C4-2B (cell line): ENCODE results near the gene PACS2.

ENCODE experiments used
- H3K27ac ChIP-seq: fragments of 450-650 bp; 2 replicates; pipeline ENCODE4 v1.5.1; 2017
- ZFX ChIP-seq: fragments of 450-650 bp; IDR thresholded peaks from 2 replicates; pipeline ENCODE4 v1.6.1; 2017
- TF ChIP-seq, protein P1 (sequence below): fragments of 450-650 bp; conservative IDR thresholded peaks from 2 replicates; pipeline ENCODE4 v1.5.1; 2017; ENCODE audit warnings: mild to moderate bottlenecking

The PACS2 gene

DNA sequence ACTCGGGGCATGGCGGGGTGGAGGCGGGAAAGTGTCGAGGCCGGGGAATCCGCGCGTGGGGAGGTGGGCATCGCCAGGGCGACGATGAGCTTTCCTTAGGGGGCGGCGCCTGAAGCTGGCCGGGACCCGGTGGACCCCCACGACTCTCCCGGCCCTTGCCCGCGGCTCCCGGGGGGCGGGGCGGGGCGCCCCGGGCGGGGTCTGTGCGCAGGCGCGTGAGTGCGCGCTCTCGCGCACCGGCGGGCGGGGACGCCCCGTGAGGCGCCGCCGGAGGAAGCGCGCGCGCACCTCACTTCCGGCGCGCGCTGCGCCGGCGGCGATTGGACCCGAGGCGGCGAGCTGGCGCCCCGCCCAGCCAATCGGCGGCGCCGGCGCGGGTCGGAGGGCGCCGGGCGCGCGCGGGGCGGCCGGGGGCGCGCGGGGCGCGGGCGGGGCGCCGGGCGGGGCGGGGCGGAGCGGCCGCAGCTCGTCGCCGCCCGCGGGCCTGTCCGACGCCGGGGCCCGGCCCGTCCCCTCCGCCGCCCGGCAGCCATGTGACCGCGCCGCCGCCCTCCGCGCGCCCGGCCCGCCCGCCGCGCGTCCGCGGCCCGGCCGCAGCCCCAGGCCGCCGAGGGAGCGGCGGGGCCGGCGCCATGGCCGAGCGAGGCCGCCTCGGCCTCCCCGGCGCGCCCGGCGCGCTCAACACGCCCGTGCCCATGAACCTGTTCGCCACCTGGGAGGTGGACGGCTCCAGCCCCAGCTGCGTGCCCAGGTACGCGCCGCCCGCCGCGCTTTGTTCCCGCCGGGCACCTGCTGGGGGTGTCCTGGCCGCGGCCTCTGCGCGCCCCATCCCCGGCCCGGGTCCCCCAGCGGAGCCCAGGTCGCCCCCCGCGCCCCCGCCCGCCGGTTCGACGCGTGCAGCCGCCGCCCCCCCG lies at the start of gene PACS2:
TSS of gene PACS2 (plus strand) at position 462 of the 914 bp plus-strand sequence. CDS start at position 633, 171 bp downstream.
- H3K27ac ChIP-seq = peak within 1 kb of the TSS; percentile 80
- TF ChIP-seq, protein P1, sequence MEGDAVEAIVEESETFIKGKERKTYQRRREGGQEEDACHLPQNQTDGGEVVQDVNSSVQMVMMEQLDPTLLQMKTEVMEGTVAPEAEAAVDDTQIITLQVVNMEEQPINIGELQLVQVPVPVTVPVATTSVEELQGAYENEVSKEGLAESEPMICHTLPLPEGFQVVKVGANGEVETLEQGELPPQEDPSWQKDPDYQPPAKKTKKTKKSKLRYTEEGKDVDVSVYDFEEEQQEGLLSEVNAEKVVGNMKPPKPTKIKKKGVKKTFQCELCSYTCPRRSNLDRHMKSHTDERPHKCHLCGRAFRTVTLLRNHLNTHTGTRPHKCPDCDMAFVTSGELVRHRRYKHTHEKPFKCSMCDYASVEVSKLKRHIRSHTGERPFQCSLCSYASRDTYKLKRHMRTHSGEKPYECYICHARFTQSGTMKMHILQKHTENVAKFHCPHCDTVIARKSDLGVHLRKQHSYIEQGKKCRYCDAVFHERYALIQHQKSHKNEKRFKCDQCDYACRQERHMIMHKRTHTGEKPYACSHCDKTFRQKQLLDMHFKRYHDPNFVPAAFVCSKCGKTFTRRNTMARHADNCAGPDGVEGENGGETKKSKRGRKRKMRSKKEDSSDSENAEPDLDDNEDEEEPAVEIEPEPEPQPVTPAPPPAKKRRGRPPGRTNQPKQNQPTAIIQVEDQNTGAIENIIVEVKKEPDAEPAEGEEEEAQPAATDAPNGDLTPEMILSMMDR = no peak
- 0 out of 2 replicates have a peak, but pooled peaks have one; percentile 36 for TF ChIP-seq ZFX

DNA sequence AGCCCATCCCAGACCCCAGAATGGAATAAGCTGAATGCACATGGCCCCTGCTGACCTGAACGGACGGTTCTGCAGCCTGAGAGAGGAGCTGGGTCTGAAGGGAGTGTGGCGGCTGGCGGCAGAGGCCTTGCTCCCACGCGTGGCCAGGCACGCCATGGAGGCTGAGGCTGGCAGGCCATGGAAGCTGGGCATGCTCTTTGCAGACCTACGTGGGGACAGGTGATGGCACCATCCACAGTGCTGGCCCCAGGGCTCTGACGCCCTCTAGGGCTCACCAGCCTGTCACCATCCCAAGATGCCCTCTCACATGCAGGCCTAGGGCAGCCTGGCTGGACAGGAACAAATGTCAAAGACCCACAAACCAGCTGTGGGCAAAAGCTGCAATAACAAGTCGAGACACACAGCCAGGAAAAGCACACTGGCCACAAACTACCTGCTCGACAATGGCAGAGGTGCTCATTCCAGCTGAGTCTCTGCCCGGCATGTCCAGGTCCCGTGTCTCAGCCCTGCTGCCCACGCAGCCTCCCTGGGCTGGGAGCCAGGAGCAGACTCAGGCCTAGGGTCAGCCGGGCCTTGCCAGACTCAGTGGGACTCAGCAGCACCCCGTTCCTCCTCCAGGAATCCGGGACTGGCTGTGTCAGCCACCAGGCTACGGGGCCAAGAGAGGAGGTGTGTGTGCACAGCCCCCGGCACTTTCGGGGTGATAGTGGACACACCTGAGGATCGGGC lies 46.6 kb upstream of the PACS2 start:
- H3K27ac ChIP-seq = no peak overlapping the region
- no peak for TF ChIP-seq ZFX
- TF ChIP-seq, protein P1 = no peak

DNA sequence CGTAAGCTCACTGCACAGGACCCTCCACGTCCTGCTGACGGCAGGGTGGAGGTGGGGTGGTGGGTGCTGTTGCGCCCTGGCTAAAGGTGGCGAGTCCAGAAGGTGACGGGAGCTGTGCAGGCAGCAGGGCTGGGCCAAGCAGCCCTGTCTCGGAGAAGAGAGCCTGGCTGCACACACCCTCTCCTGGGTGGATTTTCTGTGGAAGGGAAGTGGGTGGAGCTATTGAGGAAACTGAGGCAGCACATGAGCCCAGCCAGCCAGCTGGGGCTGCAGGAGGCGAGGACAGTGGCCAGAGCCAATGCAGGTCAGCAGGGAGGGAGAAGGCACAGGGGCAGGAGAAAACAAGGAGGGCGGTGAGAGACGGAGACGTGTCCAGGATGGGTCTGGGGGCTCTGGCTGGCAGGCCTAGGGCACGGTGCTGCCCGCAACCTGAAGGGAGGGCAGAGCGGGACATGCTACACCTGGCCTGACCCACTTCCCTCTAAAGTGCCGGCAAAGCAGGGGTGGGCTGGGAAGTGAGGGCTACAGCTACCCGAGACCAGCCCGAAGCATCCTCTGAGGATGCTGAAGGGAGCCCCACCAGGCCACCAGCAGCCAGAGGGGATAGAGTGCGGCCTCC lies 45.7 kb upstream of the PACS2 start:
- no peak overlapping the region for H3K27ac ChIP-seq
- no peak for TF ChIP-seq ZFX
- TF ChIP-seq, protein P1 = no peak

DNA sequence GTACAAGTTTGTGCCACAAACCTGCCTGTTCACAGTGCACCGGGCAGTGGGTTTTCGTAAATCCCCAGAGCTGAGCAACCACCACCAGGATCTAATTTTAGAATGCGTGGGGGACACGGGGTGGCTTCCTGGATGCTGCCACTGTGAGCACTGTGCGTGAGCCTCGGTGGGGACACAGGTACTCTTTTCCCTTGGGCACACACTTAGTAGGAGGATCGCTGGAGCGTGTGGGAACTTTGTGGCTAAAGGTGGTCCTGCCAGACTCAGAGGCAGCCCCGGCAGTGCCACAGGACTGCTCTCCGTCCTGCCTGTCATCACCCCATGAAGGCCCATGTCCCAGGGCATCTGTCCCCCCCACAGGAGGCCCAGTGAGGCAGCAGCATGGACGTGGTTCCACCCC lies 45.1 kb upstream of the PACS2 start:
- no peak overlapping the region for H3K27ac ChIP-seq
- no peak for TF ChIP-seq ZFX
- TF ChIP-seq, protein P1 = no peak

DNA sequence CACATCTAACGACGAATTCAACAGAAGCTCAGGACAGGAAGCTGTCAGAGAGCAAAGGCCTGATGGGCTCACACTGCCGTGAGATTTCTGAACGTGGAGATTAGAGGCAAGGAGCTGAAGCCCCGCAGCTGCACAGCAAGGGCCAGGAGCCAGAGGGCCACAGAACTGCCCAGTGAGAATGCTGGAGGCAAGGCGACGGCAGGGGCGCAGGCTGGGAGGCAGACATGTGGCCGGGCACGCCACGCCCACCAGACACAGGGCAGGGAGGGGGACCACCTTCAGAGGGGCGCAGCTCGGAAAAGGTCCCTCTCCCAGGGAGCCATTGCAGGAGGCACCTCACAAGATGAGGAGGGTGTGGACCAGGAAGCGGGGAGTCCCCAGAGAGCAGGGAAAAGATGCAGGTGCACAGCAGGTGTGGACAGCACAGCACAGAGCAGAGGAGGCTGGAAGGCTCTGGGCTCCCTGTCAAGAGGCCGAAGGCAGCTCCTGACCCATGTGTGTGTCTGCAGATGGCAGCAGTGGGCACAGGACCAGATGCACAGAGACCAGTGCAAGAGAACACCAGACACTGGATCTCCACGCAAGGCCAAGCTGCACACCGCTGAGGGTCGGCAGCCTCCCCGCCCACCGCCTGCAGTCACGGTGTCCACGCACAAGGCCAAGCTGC lies 43.2 kb upstream of the PACS2 start:
- H3K27ac ChIP-seq = no peak overlapping the region
- no peak for TF ChIP-seq ZFX
- TF ChIP-seq, protein P1 = no peak

DNA sequence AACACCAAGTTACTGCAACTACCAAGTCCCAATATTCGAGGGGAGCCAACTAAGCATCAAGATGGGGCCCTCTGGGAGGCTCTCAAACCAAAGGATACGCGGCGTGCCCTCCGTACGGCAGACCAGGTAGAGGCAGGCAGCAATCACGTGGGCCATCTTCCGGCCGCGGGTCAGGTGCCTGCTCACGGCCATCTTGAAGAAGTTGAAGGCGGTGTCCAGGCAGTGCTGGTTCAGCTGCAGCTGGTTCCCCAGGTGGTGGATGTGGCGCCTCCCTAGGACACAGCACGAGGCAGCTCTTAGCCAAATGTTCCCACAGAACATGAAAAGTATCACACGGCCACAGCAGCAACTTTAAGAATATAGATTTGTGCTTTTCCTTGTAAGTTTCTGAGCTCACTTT lies 41.9 kb upstream of the PACS2 start:
- H3K27ac ChIP-seq = peak overlapping the region; percentile 59
- TF ChIP-seq, protein P1 = no peak
- no peak for TF ChIP-seq ZFX
